Brain pericyte (primary cell): ENCODE data around the gene LIG3.
"Not testable (repeated sequence)": the region's sequence is repeated elsewhere in the genome, so short reads cannot be mapped to it uniquely, and the experiment has no call there.

Experiments used
- DNase-seq: peaks from one replicate; pipeline ENCODE4 v3.0.0-alpha.2; 2012; ENCODE audit warnings: low read depth, low spot score

LIG3 gene

GRCh38 chr17:34980353-34980680 lies at the start of gene LIG3:
TSS of gene LIG3 (plus strand) at chr17:34980512. CDS start at chr17:34983006, 2,494 bp downstream.
- peak; percentile 73 for DNase-seq

GRCh38 chr17:34950780-34951179 lies 29.5 kb upstream of the LIG3 start:
- not testable (repeated sequence) for DNase-seq

- no peak for DNase-seq
Measured at GRCh38 chr17:34958438-34958837, 21.9 kb upstream of the LIG3 start.

GRCh38 chr17:34961093-34961911 lies 19.0 kb upstream of the LIG3 start, which contains the start of the genes CCT6B and ZNF830:
TSS of gene CCT6B (minus strand) at chr17:34961460. CDS start at chr17:34961393, 67 bp downstream.
TSS of gene ZNF830 (plus strand) at chr17:34961540. CDS start at chr17:34961567, 27 bp downstream.
- DNase-seq = peak; percentile 83

GRCh38 chr17:34974179-34974578 lies 6.1 kb upstream of the LIG3 start:
- no peak for DNase-seq

GRCh38 chr17:34974794-34975785 lies 5.2 kb upstream of the LIG3 start:
- no peak for DNase-seq

- DNase-seq = no peak
Measured at GRCh38 chr17:34979153-34979552, 1.2 kb upstream of the LIG3 start.

GRCh38 chr17:34979650-34980352 lies 511 bp upstream of the LIG3 start:
- DNase-seq = no peak

GRCh38 chr17:34980681-34981537 lies 597 bp downstream of the LIG3 start:
- peak; percentile 47 for DNase-seq

- DNase-seq = no peak
Measured at GRCh38 chr17:34981538-34982241, 1.4 kb downstream of the LIG3 start.

GRCh38 chr17:34987232-34987631 lies 6.9 kb downstream of the LIG3 start:
- DNase-seq = no peak

- DNase-seq = no peak
Measured at GRCh38 chr17:34988644-34989043, 8.3 kb downstream of the LIG3 start.

GRCh38 chr17:34989473-34989872 lies 9.2 kb downstream of the LIG3 start:
- no peak for DNase-seq

- no peak for DNase-seq
Measured at GRCh38 chr17:34990921-34991365, 10.6 kb downstream of the LIG3 start.

- no peak for DNase-seq
Measured at GRCh38 chr17:34991606-34992005, 11.3 kb downstream of the LIG3 start.

GRCh38 chr17:34993031-34993430 lies 12.7 kb downstream of the LIG3 start:
- DNase-seq = no peak

GRCh38 chr17:34996422-34997285 lies 16.3 kb downstream of the LIG3 start:
- no peak for DNase-seq

- no peak for DNase-seq
Measured at GRCh38 chr17:34997355-34997862, 17.1 kb downstream of the LIG3 start.

- DNase-seq = no peak
Measured at GRCh38 chr17:34998205-34998604, 17.9 kb downstream of the LIG3 start.
